HEK293 (cell line): ENCODE results near the gene ADRB1.

Experiments used
- ATF2 ChIP-seq: fragments of 450-650 bp; formaldehyde crosslinking; IDR thresholded peaks from 2 replicates; pipeline ENCODE4 v1.5.1; 2016; ENCODE audit warnings: missing biosample characterization, missing genetic modification characterization, low read depth
- CTCF ChIP-seq: fragments of 450-650 bp; formaldehyde crosslinking; IDR thresholded peaks from 2 replicates; pipeline ENCODE4 v1.5.1; 2016; ENCODE audit warnings: missing biosample characterization, missing genetic modification characterization
- MYNN ChIP-seq: fragments of 450-650 bp; formaldehyde crosslinking; IDR thresholded peaks from 2 replicates; pipeline ENCODE4 v1.5.1; 2016; ENCODE audit warnings: missing biosample characterization, missing genetic modification characterization, borderline replicate concordance
- REST ChIP-seq: fragments of 450-650 bp; formaldehyde crosslinking; IDR thresholded peaks from 2 replicates; pipeline ENCODE4 v1.5.1; 2016; ENCODE audit warnings: missing biosample characterization, missing genetic modification characterization
- ZBTB17 ChIP-seq: fragments of 450-650 bp; formaldehyde crosslinking; IDR thresholded peaks from 2 replicates; pipeline ENCODE4 v1.5.1; 2016; ENCODE audit warnings: missing biosample characterization, missing genetic modification characterization
- ZNF24 ChIP-seq: fragments of 450-650 bp; formaldehyde crosslinking; IDR thresholded peaks from 2 replicates; pipeline ENCODE4 v1.5.1; 2016; ENCODE audit warnings: missing biosample characterization, missing genetic modification characterization
- ZNF580 ChIP-seq: fragments of 450-650 bp; formaldehyde crosslinking; IDR thresholded peaks from 2 replicates; pipeline ENCODE4 v1.5.1; 2016; ENCODE audit warnings: missing biosample characterization, missing genetic modification characterization
- ZNF596 ChIP-seq: fragments of 450-650 bp; IDR thresholded peaks from 2 replicates; pipeline ENCODE4 v1.5.0; 2018; ENCODE audit warnings: missing biosample characterization, mild to moderate bottlenecking, missing genetic modification characterization, moderate library complexity
- ZNF830 ChIP-seq: fragments of 450-650 bp; IDR thresholded peaks from 2 replicates; pipeline ENCODE4 v1.5.0; 2018; ENCODE audit warnings: missing biosample characterization, missing genetic modification characterization, low read depth, mild to moderate bottlenecking, moderate library complexity

- TF ChIP-seq CTCF (no peak), MYNN (tag by site-specific recombination) (no peak), ATF2 (tag by site-specific recombination) (no peak), ZNF24 (tag by site-specific recombination) (no peak), ZNF580 (tag by site-specific recombination) (no peak), ZNF596 (tag by site-specific recombination) (0 out of 2 replicates have a peak, but pooled peaks have one; percentile 17), ZNF830 (no peak), ZBTB17 (tag by site-specific recombination) (no peak), REST (tag by site-specific recombination) (no peak)
Observed at GRCh38 chr10:114046087-114046458, 2.4 kb downstream of the ADRB1 start.
